GM23338 (cell line): ENCODE measurements around the gene STX8. TPM values are rescaled to one million over a fixed set of nuclear protein-coding genes. Genes with fewer than 3 reads are reported as not detected.

Source experiments
- ATAC-seq: fragments of 200-7000 bp; cut with Tn5 transposase; 3 replicates; pipeline ENCODE4 v1.9.1; 2020
- DNase-seq: peaks from one replicate; pipeline ENCODE4 v3.0.0-alpha.2; 2015; ENCODE audit warnings: low spot score
- H2AFZ ChIP-seq: fragments of 200-600 bp; sonication (generic); 2 replicates; pipeline ENCODE4 v1.8.0; 2016; ENCODE audit warnings: antibody characterized with exemption, mild to moderate bottlenecking, moderate library complexity
- H3F3A ChIP-seq: fragments of 200-600 bp; sonication (generic); replicated peaks from 2 replicates; pipeline ENCODE4 v1.8.0; 2017; ENCODE audit warnings: antibody characterized with exemption, mixed run types, low read depth
- H3K27ac ChIP-seq: fragments of 200-600 bp; sonication (generic); 2 replicates; pipeline ENCODE4 v1.6.1; 2016; ENCODE audit warnings: low read depth
- H3K27me3 ChIP-seq: fragments of 200-600 bp; sonication (generic); 2 replicates; pipeline ENCODE4 v1.8.0; 2016; ENCODE audit warnings: mild to moderate bottlenecking, mixed run types, moderate library complexity; ENCODE audit not compliant: insufficient read depth
- H3K36me3 ChIP-seq: fragments of 200-600 bp; sonication (generic); 2 replicates; pipeline ENCODE4 v1.8.0; 2016; ENCODE audit warnings: mild to moderate bottlenecking; ENCODE audit not compliant: insufficient read depth
- H3K4me1 ChIP-seq: fragments of 200-600 bp; sonication (generic); 2 replicates; pipeline ENCODE4 v1.8.0; 2016; ENCODE audit warnings: mild to moderate bottlenecking, moderate library complexity; ENCODE audit not compliant: insufficient read depth
- H3K4me2 ChIP-seq: fragments of 200-600 bp; sonication (generic); 2 replicates; pipeline ENCODE4 v1.7.1; 2017; ENCODE audit warnings: mixed run types
- H3K4me3 ChIP-seq: fragments of 200-600 bp; sonication (generic); 2 replicates; pipeline ENCODE4 v1.6.1; 2016; ENCODE audit warnings: mixed run types
- H3K79me2 ChIP-seq: fragments of 200-600 bp; sonication (generic); replicated peaks from 2 replicates; pipeline ENCODE4 v1.8.0; 2017; ENCODE audit warnings: mild to moderate bottlenecking; ENCODE audit not compliant: insufficient read depth
- H3K9me2 ChIP-seq: fragments of 200-600 bp; sonication (generic); 2 replicates; pipeline ENCODE4 v1.8.0; 2017; ENCODE audit not compliant: insufficient read depth
- H4K20me1 ChIP-seq: fragments of 200-600 bp; sonication (generic); replicated peaks from 2 replicates; pipeline ENCODE4 v1.8.0; 2017; ENCODE audit warnings: mild to moderate bottlenecking; ENCODE audit not compliant: insufficient read depth
- H3K27ac Mint-ChIP-seq: 2 replicates; pipeline ENCODE4 v1.8.0; 2020; ENCODE audit warnings: inconsistent platforms, mild to moderate bottlenecking, moderate library complexity, mixed read lengths
- H3K27me3 Mint-ChIP-seq: 3 replicates; pipeline ENCODE4 v1.8.0; 2022; ENCODE audit warnings: low read depth, mild to moderate bottlenecking, moderate library complexity, mixed read lengths, inconsistent platforms; ENCODE audit not compliant: insufficient read depth, poor library complexity
- H3K36me3 Mint-ChIP-seq: 3 replicates; pipeline ENCODE4 v1.8.0; 2021; ENCODE audit warnings: low read depth, mild to moderate bottlenecking, inconsistent platforms, moderate library complexity, mixed read lengths
- H3K4me1 Mint-ChIP-seq: 3 replicates; pipeline ENCODE4 v1.8.0; 2020; ENCODE audit warnings: mild to moderate bottlenecking, inconsistent platforms, mixed read lengths
- H3K4me3 Mint-ChIP-seq: 3 replicates; pipeline ENCODE4 v1.8.0; 2021; ENCODE audit warnings: moderate library complexity, mild to moderate bottlenecking, inconsistent platforms, mixed read lengths
- H3K9me3 Mint-ChIP-seq: 3 replicates; pipeline ENCODE4 v1.8.0; 2020; ENCODE audit warnings: moderate library complexity, mild to moderate bottlenecking, inconsistent platforms, mixed read lengths
- CREB1 ChIP-seq: fragments of 250-450 bp; sonication (Bioruptor Pico); IDR thresholded peaks from 2 replicates; pipeline ENCODE4 v1.5.0; 2020; ENCODE audit warnings: low read depth, mild to moderate bottlenecking, moderate library complexity
- CTCF ChIP-seq, 2 experiments: fragments of 200-600 bp in 1 of 2; sonication (generic) in 1 of 2; conservative IDR thresholded peaks; 2 replicates each; pipeline versions ENCODE4 v1.5.1 to v1.6.1; 2016 to 2017; ENCODE audit warnings: antibody characterized with exemption in 2 of 2, low read depth in 2 of 2, mild to moderate bottlenecking in 2 of 2, moderate library complexity in 1 of 2
- EZH2 ChIP-seq: fragments of 200-600 bp; sonication (generic); IDR thresholded peaks from one replicate; pipeline ENCODE4 v1.8.0; 2017; ENCODE audit warnings: antibody characterized with exemption, mild to moderate bottlenecking, low read depth; ENCODE audit not compliant: unreplicated experiment
- JUNB ChIP-seq: IDR thresholded peaks from one replicate; pipeline ENCODE4 v1.6.1; 2016; ENCODE audit warnings: antibody characterized with exemption; ENCODE audit not compliant: unreplicated experiment
- NANOG ChIP-seq: IDR thresholded peaks from 2 replicates; pipeline ENCODE4 v1.6.1; 2016; ENCODE audit warnings: antibody characterized with exemption, borderline replicate concordance
- ZNF114 ChIP-seq: fragments of 250-450 bp; sonication (Bioruptor Pico); IDR thresholded peaks from 2 replicates; pipeline ENCODE4 v1.5.0; 2020; ENCODE audit warnings: mild to moderate bottlenecking, moderate library complexity
- polyA plus RNA-seq: library from polyadenylated mRNA; unstranded; fragments of >200 nt; fragmentation: Nextera tagmentation; extraction: Ambion mirVana; gene quantifications from 2 replicates; pipeline ENCODE4 v1.2.1, GENCODE V29; 2016
- total RNA-seq: library from RNA; depleted of rRNA; stranded (reverse); fragments of >200 nt; shearing (Covaris generic); gene quantifications from 2 replicates; pipeline ENCODE4 v1.2.3, GENCODE V29; 2014
- TF ChIP-seq, protein P1 (sequence below): IDR thresholded peaks from one replicate; pipeline ENCODE4 v1.6.1; 2018; ENCODE audit warnings: antibody characterized with exemption; ENCODE audit not compliant: unreplicated experiment
- TF ChIP-seq, protein P2 (sequence below): IDR thresholded peaks from 2 replicates; pipeline ENCODE4 v1.6.1; 2016; ENCODE audit warnings: antibody characterized with exemption

The STX8 gene
- total and polyA plus RNA-seq, 2 experiments from 2014 or later: 59.4 to 82.3 TPM

GRCh38 chr17:9229160-9229825 is 346.3 kb downstream of the STX8 start (continued):
- TF ChIP-seq CTCF (conservative IDR thresholded peaks at IDR 0.05; ENCODE audit: low read depth in 2 of 2): no peak
- no peak for TF ChIP-seq EZH2
- TF ChIP-seq, protein P1, sequence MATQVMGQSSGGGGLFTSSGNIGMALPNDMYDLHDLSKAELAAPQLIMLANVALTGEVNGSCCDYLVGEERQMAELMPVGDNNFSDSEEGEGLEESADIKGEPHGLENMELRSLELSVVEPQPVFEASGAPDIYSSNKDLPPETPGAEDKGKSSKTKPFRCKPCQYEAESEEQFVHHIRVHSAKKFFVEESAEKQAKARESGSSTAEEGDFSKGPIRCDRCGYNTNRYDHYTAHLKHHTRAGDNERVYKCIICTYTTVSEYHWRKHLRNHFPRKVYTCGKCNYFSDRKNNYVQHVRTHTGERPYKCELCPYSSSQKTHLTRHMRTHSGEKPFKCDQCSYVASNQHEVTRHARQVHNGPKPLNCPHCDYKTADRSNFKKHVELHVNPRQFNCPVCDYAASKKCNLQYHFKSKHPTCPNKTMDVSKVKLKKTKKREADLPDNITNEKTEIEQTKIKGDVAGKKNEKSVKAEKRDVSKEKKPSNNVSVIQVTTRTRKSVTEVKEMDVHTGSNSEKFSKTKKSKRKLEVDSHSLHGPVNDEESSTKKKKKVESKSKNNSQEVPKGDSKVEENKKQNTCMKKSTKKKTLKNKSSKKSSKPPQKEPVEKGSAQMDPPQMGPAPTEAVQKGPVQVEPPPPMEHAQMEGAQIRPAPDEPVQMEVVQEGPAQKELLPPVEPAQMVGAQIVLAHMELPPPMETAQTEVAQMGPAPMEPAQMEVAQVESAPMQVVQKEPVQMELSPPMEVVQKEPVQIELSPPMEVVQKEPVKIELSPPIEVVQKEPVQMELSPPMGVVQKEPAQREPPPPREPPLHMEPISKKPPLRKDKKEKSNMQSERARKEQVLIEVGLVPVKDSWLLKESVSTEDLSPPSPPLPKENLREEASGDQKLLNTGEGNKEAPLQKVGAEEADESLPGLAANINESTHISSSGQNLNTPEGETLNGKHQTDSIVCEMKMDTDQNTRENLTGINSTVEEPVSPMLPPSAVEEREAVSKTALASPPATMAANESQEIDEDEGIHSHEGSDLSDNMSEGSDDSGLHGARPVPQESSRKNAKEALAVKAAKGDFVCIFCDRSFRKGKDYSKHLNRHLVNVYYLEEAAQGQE: no peak
- TF ChIP-seq, protein P2, sequence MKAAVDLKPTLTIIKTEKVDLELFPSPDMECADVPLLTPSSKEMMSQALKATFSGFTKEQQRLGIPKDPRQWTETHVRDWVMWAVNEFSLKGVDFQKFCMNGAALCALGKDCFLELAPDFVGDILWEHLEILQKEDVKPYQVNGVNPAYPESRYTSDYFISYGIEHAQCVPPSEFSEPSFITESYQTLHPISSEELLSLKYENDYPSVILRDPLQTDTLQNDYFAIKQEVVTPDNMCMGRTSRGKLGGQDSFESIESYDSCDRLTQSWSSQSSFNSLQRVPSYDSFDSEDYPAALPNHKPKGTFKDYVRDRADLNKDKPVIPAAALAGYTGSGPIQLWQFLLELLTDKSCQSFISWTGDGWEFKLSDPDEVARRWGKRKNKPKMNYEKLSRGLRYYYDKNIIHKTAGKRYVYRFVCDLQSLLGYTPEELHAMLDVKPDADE: no peak
- no peak for TF ChIP-seq NANOG
- no peak for TF ChIP-seq ZNF114 (CRISPR knock-in tag)
- TF ChIP-seq JUNB: no peak
- TF ChIP-seq CREB1: no peak

DNA sequence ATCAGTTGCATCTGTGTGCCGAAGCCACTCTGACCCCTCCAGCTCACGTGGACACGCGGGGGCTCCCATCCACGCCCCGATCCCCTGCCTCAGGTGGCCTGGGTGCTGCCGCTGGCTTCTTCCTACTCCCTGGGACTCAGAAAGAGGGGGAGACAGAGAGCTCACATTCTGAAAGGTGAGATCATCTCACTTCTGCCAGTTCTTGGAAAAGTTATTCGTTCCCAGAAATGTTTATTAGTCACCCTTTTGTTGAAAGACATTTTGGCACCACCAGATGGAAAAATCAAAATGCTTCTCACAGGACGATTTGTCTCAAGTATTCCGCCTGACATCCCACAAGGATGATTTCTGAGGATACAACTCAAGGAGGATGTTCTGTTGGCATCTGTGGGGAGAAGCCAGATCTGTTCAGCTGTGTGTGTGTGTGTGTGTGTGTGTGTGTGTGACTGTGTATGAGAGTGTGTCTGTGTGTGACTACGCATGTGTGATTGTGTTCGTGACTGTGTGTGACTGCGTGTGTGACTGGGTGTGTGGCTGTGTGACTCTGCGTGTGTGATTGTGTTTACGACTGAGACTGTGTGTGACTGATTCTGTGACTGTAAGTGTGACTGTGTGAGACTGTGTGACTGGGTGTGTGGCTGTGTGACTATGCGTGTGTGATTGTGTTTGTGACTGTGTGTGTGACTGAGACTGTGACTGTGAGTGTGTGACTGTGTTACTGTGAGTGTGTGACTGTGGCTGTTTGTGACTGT is 347.0 kb downstream of the STX8 start:
- no peak for DNase-seq

More for the DNA sequence above, 347.0 kb downstream of the STX8 start:
- no peaks in the 10 kb centered on the region for H3K9me3 Mint-ChIP-seq
- Histone ChIP-seq H3K27me3 (no peaks in the 10 kb centered on the region), H3K27ac (no peak overlapping the region), H4K20me1 (no peaks in the 10 kb centered on the region), H3K9me2 (no peaks in the 10 kb centered on the region), H2AFZ (no peak overlapping the region), H3K4me1 (no peaks in the 10 kb centered on the region; the same call in 1 of the 2 replicates), H3K36me3 (no peaks in the 10 kb centered on the region), H3K4me2 (no peak overlapping the region), H3K79me2 (no peaks in the 10 kb centered on the region), H3K4me3 (no peak overlapping the region), H3F3A (no peaks in the 10 kb centered on the region)
- peaks cover 11% of the 10 kb centered on the region for H3K27me3 Mint-ChIP-seq
- no peak overlapping the region for H3K27ac Mint-ChIP-seq
- TF ChIP-seq ZNF114 (CRISPR knock-in tag): no peak
- TF ChIP-seq EZH2: no peak
- H3K4me1 Mint-ChIP-seq: no peaks in the 10 kb centered on the region; the same call in 1 of the 3 replicates
- H3K4me3 Mint-ChIP-seq: no peak overlapping the region
- H3K36me3 Mint-ChIP-seq: no peaks in the 10 kb centered on the region
- ATAC-seq: no peak
